ENCODE measurements around the gene DNAJB7. TPM values are rescaled to one million over a fixed set of nuclear protein-coding genes. Genes with fewer than 3 reads are reported as not detected.
A peak's percentile ranks its signal among the peaks of the same experiment; 100 is the strongest.

DNAJB7 gene
- total RNA-seq = not detected

DNA sequence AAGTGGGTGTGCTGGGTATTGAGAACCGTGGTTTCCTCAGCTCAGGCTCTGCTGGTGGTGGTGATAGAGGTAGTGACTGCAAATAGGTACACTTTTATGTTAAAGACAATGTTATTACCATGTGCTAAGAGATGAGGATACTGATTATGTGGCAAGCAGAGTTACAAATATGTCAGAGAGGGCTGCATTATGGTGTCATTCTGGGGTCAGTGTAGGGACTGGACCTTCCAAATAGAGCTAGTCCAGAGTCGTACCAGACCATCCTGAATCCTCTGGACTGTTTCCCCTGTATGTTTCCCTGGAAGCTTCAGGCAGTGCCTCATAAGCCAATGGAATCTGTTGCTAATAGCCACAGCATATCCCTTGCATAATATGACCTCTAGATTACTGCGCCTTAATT, at the start of gene DNAJB7:
TSS of gene DNAJB7 (minus strand) at position 101 of the 400 bp plus-strand sequence. CDS start 119 bp downstream, outside the sequence.
- no peak for DNase-seq (ENCODE audit: low spot score in 2 of 2)
- intact Hi-C loops (cut with DNase I) = no loop called here
- H3K36me3 ChIP-seq = peaks cover 0 to 15% of the 10 kb centered on the region in 2 donors
- no peak within 1 kb of the TSS for H3K27ac ChIP-seq
- peaks cover 4 to 12% of the 10 kb centered on the region in 2 donors for H3K4me1 ChIP-seq
- H3K27me3 ChIP-seq = no peaks in the 10 kb centered on the region
- H3K4me3 ChIP-seq = no peak within 1 kb of the TSS
- TF ChIP-seq, protein P1, sequence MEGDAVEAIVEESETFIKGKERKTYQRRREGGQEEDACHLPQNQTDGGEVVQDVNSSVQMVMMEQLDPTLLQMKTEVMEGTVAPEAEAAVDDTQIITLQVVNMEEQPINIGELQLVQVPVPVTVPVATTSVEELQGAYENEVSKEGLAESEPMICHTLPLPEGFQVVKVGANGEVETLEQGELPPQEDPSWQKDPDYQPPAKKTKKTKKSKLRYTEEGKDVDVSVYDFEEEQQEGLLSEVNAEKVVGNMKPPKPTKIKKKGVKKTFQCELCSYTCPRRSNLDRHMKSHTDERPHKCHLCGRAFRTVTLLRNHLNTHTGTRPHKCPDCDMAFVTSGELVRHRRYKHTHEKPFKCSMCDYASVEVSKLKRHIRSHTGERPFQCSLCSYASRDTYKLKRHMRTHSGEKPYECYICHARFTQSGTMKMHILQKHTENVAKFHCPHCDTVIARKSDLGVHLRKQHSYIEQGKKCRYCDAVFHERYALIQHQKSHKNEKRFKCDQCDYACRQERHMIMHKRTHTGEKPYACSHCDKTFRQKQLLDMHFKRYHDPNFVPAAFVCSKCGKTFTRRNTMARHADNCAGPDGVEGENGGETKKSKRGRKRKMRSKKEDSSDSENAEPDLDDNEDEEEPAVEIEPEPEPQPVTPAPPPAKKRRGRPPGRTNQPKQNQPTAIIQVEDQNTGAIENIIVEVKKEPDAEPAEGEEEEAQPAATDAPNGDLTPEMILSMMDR (IDR thresholded peaks at IDR 0.05) = no peak
- H3K9me3 ChIP-seq = no peaks in the 10 kb centered on the region

DNA sequence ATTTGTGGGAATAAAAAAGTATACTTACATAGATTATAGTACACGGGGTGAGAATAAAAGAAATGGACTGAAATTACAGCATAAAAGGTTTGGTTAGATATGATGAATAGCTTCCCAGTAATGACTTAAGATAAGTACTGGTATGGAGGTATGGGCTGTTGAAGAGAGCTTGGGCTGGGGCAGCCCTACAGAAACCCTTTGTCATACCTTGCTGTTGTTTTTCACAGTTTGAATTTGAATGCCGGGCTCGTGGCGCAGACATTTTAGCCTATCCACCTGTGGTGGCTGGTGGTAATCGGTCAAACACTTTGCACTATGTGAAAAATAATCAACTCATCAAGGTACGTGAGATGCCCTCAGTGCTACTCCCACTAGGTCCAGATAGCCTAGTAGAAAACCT, 47.0 kb upstream of the DNAJB7 start:
- DNase-seq (ENCODE audit: low spot score in 2 of 2) = no peak
- peaks cover 12 to 42% of the 10 kb centered on the region in 2 donors for H3K36me3 ChIP-seq
- H3K9me3 ChIP-seq = no peaks in the 10 kb centered on the region
- H3K4me3 ChIP-seq = no peak overlapping the region
- H3K27me3 ChIP-seq = no peaks in the 10 kb centered on the region
- intact Hi-C loops (cut with DNase I) = no loop called here
- no peak overlapping the region for H3K27ac ChIP-seq
- TF ChIP-seq, protein P1 (IDR thresholded peaks at IDR 0.05) = no peak
- H3K4me1 ChIP-seq = no peaks in the 10 kb centered on the region

DNA sequence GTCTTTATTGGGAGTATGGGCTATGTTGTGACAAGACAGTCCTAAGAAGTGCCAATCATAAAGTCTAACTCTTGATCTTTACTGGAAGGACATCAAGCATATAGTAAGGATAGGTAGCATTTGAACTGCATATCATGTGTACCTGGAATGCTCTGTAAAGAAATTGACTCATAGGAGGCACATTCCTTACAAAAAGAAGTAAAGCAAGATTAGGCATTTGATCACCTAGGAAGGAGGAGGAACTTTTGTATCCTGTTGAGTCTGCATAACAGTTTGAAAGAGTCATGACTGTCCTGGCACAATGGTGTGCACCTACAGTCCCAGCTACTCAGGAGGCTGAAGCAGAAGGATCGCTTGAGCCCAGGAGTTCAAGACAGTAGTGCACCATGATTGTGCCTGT, 42.2 kb upstream of the DNAJB7 start:
- DNase-seq (ENCODE audit: low spot score in 2 of 2) = no peak
- no peak overlapping the region for H3K27ac ChIP-seq
- no peak overlapping the region for H3K4me3 ChIP-seq
- peaks cover 3 to 30% of the 10 kb centered on the region in 2 donors for H3K36me3 ChIP-seq
- H3K9me3 ChIP-seq = no peaks in the 10 kb centered on the region
- intact Hi-C loops (cut with DNase I) = no loop called here
- no peaks in the 10 kb centered on the region for H3K4me1 ChIP-seq
- H3K27me3 ChIP-seq = no peaks in the 10 kb centered on the region
- TF ChIP-seq, protein P1 (IDR thresholded peaks at IDR 0.05) = no peak

DNA sequence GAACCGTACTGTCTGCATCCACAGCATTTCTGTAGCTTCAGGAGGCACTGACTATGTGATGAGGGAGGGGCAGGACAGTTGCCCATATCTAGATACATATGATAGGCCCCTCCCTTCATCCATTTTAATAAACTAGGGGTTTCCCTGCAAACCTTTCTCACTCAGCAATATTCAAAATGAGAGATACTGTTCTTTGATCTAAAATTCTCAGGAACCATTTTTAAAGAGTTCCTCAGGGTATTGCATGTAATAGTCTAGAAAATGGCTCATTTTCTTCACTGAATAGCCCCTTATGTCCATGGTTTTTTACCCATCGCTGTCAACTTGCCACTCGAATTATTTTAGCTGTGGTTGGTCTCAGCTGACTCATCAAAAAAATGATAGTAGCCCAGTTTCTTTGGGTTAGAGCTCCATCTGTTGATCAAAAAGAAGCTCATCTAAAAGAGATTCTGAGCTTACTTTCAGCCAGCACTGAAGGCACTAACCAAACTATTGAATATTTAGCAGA, 37.0 kb upstream of the DNAJB7 start:
- H3K4me1 ChIP-seq = no peaks in the 10 kb centered on the region
- no peak overlapping the region for H3K4me3 ChIP-seq
- TF ChIP-seq, protein P1 (IDR thresholded peaks at IDR 0.05) = peak in 1 of 3 experiments; percentile 37

DNA sequence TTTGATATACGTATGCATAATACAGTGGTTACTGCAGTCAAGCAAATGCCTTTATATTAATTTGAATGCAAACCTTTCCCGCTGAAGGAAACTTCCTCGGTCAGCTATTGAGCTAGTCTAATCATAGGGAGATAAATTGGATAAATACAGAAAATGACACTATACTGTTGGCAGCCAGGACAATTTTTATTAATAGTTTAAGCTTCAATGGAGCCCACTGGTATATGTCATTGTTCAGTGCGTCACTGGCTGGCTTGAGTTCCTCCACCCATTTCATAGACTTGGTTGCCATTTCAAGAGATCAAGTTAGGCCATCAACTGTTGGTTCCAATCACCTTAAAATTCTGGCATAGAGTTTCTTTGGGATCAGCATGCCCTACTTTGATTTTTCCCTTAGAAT, 32.5 kb upstream of the DNAJB7 start:
- Histone ChIP-seq H3K4me3 (no peak overlapping the region), H3K27ac (no peak overlapping the region), H3K9me3 (no peaks in the 10 kb centered on the region), H3K27me3 (no peaks in the 10 kb centered on the region), H3K36me3 (peaks cover 16 to 28% of the 10 kb centered on the region in 2 donors), H3K4me1 (no peaks in the 10 kb centered on the region)
- TF ChIP-seq, protein P1 (IDR thresholded peaks at IDR 0.05) = no peak
- no peak for DNase-seq (ENCODE audit: low spot score in 2 of 2)
- intact Hi-C loops (cut with DNase I) = no loop called here

More for the DNA sequence above, 37.0 kb upstream of the DNAJB7 start:
- no peaks in the 10 kb centered on the region for H3K27me3 ChIP-seq
- intact Hi-C loops (cut with DNase I) = no loop called here
- no peak overlapping the region for H3K27ac ChIP-seq
- no peaks in the 10 kb centered on the region for H3K9me3 ChIP-seq
- no peak for DNase-seq (ENCODE audit: low spot score in 2 of 2)
- peaks cover 0 to 11% of the 10 kb centered on the region in 2 donors for H3K36me3 ChIP-seq

DNA sequence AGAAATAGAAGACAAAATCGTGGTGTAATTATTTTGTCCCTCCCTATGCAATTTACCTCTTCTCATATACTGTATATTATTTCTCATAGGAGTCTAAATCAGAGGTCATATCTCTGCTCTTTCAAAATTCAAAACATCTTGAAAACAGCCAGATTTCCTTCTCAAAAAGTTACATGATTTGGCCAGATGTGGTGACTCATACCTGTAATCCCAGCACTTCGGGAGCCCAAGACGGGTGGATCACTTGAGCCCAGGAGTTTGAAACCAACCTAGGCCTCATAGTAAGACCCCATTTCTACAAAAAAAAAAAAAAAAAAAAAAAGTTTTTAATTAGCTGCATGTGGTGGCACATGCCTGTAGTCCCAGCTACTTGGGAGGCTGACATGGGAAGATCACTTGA, 29.0 kb upstream of the DNAJB7 start:
- no peaks in the 10 kb centered on the region for H3K27me3 ChIP-seq
- H3K9me3 ChIP-seq = no peaks in the 10 kb centered on the region
- TF ChIP-seq, protein P1 (IDR thresholded peaks at IDR 0.05) = no peak
- intact Hi-C loops (cut with DNase I) = no loop called here
- peaks cover 36 to 55% of the 10 kb centered on the region in 2 donors for H3K36me3 ChIP-seq
- DNase-seq (ENCODE audit: low spot score in 2 of 2) = no peak
- H3K27ac ChIP-seq = no peak overlapping the region
- H3K4me1 ChIP-seq = no peaks in the 10 kb centered on the region
- H3K4me3 ChIP-seq = no peak overlapping the region
